Transverse colon (tissue), 4 donors: ENCODE data around the gene UGT1A5.

Source experiments
- POLR2A ChIP-seq: fragments of 450-650 bp; IDR thresholded peaks from one replicate; pipeline ENCODE4 v1.6.1; 2016; ENCODE audit warnings: antibody characterized with exemption, mild to moderate bottlenecking, moderate library complexity
- POLR2AphosphoS5 ChIP-seq, 3 donors: sonication (generic); formaldehyde crosslinking; IDR thresholded peaks; one replicate each; pipeline ENCODE4 v1.6.1; 2016; ENCODE audit warnings: antibody characterized with exemption in 3 of 3
- TF ChIP-seq, protein P1 (sequence below), 5 experiments: fragments of 200-600 bp in 3 of 5; fragments of 450-650 bp in 2 of 5; sonication (generic) in 3 of 5; IDR thresholded peaks; 1 replicate in 2 of 5; 2 replicates in 3 of 5; pipeline ENCODE4 v1.5.1; 2016 to 2017; ENCODE audit warnings: antibody characterized with exemption in 5 of 5, inconsistent platforms in 3 of 5, mild to moderate bottlenecking in 2 of 5, moderate library complexity in 1 of 5

DNA sequence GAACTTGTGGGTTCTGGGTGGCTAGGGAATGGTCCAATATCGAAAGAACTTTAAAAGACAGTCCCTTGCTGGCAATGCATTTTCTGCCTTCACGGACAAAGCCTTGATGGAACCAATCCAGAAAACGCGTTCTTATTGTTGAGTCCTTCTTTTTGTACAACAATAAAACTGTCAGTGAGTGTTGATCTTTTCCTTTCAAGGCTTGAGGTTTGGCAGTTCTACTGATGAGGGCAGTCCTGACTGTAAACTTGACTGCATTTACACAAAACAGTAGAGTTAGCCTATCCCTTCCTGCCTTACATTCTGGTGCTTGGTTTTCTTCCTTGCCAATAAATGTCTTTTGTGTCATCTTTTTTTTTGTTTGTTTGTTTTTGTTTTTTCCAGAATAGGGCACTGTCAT, 33.5 kb upstream of the UGT1A5 start:
- TF ChIP-seq POLR2A (no peak), POLR2AphosphoS5 (IDR thresholded peaks at IDR 0.05) (no peak)
- TF ChIP-seq, protein P1, sequence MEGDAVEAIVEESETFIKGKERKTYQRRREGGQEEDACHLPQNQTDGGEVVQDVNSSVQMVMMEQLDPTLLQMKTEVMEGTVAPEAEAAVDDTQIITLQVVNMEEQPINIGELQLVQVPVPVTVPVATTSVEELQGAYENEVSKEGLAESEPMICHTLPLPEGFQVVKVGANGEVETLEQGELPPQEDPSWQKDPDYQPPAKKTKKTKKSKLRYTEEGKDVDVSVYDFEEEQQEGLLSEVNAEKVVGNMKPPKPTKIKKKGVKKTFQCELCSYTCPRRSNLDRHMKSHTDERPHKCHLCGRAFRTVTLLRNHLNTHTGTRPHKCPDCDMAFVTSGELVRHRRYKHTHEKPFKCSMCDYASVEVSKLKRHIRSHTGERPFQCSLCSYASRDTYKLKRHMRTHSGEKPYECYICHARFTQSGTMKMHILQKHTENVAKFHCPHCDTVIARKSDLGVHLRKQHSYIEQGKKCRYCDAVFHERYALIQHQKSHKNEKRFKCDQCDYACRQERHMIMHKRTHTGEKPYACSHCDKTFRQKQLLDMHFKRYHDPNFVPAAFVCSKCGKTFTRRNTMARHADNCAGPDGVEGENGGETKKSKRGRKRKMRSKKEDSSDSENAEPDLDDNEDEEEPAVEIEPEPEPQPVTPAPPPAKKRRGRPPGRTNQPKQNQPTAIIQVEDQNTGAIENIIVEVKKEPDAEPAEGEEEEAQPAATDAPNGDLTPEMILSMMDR (IDR thresholded peaks at IDR 0.05), result no peak
